COLO668 (cell line): Measurements from ENCODE around the gene DISC1.
"Not testable (repeated sequence)": the region's sequence is repeated elsewhere in the genome, so short reads cannot be mapped to it uniquely, and the experiment has no call there.

Source experiments
- DNase-seq: peaks from one replicate; lab custom pipeline; 2025; ENCODE audit not compliant: unreplicated experiment; lab: John Stamatoyannopoulos, UW

The DISC1 gene

DNA sequence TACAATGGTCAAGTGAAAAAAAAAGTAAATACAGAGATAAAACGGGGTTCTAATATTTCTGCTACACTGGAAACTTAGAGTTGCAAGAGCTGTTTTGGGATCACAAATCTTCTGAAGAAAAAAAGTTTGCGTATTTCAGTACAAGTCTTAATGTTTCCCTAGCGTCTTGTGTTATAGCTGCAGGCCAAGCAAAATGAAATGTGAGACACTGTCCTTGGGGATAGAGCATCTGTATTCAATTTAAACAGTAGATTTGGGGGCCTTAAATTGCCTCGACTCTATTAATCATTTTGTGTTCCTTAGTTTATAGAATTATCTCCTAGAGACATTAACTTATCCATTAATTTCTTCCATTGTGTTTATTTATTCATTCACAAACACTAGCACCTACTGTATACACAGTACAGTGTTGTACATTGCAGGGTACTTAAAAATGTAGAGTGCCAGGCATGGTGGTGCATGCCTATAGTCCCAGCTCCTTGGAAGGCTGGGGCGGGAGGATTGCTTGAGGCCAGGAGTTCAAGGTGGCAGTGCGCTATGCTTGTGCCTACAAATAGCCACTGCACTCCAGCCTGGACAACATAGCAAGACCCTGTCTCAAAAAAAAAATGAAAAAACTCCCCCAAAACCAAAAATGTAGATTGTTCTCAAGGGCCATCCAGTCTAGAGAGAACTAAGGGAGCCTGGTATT is 7.9 kb downstream of the DISC1 start:
- no peak for DNase-seq

- peak; percentile 15 for DNase-seq
Observed at GRCh38 chr1:231636157-231636556, 9.6 kb downstream of the DISC1 start.

- not testable (repeated sequence) for DNase-seq
Observed at GRCh38 chr1:231636922-231637321, 10.3 kb downstream of the DISC1 start.

DNA sequence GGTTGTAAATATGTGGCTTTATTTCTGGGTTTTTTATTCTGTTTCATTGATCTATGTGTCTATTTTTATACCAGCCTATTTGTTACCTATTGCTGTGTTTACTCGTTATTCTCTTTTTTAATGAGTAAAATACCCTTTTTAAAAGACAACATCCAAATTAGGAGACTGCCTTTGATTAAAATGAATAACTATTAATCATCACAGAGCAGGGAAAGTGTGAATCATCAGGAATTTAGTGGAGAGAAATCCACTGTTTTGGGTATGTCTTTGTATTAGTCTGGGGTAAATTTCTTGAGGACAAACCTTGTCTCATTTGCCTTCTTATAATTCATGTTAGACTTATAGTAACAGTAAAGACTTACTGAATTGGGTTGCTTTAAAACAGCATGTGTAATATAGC is 12.1 kb downstream of the DISC1 start:
- DNase-seq: no peak

DNA sequence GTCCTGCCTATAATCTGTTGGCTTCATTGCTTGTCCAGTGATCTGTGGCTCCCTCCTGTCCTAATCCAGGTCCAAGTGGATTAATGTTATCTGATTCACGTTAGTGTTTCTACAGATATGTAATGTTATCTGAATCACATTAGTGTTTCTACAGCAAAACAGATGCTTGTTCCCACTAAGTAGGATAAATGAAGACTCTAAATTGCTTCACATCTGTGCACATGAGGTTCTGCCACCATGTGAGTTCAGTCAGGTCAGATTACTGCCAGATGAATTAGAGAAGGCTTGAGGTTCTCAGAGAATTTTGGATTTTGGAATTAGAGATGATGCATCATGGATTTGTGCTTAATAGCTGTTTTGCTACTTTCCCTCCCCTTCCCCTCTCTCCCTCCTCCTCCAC is 13.2 kb downstream of the DISC1 start:
- DNase-seq: no peak

DNA sequence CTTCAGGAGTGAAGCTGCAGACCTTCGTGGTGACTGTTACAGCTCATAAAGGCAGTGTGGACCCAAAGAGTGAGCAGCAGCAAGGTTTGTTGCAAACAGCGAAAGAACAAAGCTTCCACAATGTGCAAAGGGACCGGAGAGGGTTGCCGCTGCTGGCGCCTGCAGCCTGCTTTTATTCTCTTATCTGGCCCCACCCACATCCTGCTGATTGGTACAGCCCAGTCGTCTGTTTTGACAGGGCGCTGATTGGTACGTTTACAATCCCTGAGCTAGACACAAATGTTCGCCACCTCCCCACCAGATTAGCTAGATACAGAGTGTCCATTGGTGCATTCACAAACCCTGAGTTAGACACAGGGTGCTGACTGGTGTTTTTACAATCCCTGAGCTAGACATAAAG is 14.9 kb downstream of the DISC1 start:
- DNase-seq: not testable (repeated sequence)

- not testable (repeated sequence) for DNase-seq
Observed at GRCh38 chr1:231642061-231642460, 15.5 kb downstream of the DISC1 start.

GRCh38 chr1:231642618-231643017 is 16.0 kb downstream of the DISC1 start:
- no peak for DNase-seq

DNA sequence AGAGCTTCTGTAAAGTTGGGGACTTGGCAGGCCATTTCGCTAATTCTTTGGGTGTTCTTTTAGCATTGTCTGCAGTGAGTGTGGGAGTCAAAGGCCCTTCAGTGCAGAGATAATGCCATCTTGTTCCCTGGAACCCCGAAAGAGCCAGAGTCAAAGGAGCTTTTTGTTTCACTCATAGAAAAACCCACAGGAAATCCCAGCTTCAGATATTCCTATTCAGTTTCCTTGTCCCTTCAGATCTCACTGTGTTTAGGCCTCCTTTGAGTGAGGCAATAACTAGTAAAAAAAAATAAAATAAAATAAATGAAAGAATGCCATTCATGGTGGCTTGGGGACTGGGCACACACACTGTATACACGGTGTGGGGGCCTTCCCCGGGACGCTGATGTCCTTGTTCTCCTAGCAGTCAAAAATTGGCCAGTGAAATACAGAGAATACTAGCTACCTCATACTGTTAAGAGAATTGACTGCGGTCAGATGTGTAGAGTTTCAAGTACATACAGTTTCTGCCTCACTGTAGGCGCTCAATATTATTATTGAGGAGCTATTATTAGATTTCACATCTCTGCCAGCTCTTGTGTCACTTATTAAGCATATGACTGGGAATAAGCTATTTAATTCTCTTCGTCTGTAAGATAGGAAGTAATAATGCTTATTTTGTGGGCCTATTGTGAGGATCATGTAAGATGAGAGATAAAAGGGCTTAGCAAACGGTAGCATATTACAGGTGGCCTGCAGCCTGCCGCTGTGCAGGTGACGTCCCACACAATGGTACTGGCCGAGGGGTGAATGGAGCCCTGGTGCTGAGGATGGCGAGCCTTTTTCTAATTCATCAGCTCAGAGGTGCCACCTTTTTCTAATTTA is 16.7 kb downstream of the DISC1 start:
- no peak for DNase-seq

DNA sequence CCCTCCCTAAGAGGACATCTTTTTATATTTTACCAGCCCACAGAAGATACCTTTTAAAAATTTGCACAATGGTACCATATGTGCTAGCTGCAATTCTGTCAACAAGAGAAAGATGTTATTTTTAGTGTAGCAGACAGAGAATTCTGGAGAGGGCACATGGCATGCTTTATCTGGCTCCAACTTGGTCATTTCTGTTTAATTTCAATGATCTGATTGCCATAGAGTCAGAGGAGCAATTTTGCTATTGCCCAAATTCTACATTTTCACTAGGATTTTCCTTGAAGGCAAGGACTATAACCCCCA is 17.3 kb downstream of the DISC1 start:
- DNase-seq: no peak

DNA sequence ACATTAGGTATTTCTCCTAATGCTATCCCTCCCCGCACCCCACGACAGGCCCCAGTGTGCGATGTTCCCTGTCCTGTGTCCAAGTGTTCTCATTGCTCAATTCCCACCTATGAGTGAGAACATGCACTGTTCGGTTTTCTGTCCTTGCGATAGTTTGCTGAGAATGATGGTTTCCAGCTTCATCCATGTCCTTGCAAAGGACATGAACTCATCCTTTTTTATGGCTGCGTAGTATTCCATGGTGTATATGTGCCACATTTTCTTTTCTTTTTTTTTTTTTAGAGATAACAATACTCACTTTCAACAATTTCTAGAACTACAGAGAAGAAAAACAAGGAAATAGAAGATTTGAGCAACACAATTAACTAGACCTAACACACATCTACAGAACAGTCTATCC is 19.0 kb downstream of the DISC1 start:
- not testable (repeated sequence) for DNase-seq

DNA sequence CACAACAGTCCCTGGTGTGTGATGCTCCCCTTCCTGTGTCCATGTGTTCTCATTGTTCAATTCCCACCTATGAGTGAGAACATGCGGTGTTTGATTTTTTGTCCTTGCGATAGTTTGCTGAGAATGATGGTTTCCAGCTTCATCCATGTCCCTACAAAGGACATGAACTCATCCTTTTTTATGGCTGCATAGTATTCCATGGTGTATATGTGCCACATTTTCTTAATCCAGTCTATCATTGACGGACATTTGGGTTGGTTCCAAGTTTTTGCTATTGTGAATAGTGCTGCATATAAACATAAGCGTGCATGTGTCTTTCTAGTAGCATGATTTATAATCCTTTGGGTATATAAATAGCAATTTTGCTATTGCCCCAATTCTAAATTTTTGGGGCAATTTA is 19.6 kb downstream of the DISC1 start:
- DNase-seq: not testable (repeated sequence)

GRCh38 chr1:231651621-231652260 is 25.2 kb downstream of the DISC1 start:
- peak; percentile 45 for DNase-seq

GRCh38 chr1:231653632-231654031 is 27.0 kb downstream of the DISC1 start:
- DNase-seq: no peak

DNA sequence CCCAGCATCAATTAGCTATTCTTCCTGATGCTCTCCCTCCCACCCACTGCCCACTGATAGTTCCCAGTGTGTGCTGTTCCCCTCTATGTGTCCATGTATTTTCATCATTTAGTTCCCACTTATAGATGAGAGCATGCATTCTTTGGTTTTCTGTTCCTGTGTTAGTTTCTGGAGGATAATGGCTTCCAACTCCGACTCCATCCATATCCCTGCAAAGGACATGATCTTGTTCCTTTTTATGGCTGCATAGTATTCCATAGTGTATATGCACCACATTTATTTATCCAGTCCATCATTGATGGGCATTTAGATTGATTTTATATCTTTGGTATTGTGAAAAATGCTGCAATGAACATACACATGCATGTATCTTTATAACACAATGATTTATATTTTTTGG is 30.2 kb downstream of the DISC1 start:
- no peak for DNase-seq

GRCh38 chr1:231658223-231658622 is 31.6 kb downstream of the DISC1 start:
- DNase-seq: not testable (repeated sequence)

- no peak for DNase-seq
Observed at GRCh38 chr1:231660198-231660597, 33.6 kb downstream of the DISC1 start.

DNA sequence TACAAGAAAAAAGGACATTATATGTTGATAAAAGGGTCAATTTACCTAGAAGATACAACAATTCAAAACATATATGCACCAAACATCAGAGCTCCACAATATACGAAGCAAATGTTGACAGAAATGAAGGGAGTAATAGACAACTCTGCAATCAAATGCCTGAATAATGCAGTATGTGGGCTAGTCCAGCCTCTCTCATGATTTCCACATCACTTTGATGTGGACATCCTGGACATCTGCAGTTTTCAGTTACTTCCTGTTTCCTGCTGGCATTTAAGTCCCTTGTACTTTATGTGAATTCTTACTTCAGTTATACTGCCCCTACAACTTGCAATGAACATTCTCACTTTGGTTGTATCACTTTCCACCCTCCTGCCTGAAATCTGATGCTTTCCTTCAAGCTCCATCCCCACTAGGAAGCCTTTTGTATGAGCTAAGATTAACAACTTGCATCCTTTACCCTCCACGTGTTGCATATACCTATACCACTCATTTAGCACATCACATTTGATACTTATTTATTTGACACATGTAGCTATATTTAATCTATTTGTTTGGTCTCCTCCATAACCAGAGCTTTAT is 36.7 kb downstream of the DISC1 start:
- DNase-seq: no peak

- no peak for DNase-seq
Observed at GRCh38 chr1:231665101-231665500, 38.5 kb downstream of the DISC1 start.

DNA sequence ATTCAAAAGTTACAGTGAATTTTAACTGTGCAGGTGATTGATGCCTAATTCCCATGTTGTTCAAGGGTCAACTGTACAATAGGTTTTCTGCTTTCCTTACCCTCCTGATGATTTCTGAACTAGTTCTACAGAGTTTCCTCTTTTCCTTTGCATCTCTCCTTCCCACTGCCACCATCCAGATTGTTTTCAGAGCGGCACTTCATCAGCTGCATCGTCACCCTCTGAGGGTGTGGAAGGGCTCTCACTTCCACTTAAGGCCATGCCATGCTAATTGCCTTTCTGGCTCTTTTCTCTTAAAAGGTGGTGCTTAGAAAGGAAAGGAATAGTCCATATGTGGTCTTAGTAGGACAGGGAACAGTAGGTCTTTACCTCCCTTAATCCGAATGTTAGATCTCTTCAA is 39.1 kb downstream of the DISC1 start:
- no peak for DNase-seq

DNA sequence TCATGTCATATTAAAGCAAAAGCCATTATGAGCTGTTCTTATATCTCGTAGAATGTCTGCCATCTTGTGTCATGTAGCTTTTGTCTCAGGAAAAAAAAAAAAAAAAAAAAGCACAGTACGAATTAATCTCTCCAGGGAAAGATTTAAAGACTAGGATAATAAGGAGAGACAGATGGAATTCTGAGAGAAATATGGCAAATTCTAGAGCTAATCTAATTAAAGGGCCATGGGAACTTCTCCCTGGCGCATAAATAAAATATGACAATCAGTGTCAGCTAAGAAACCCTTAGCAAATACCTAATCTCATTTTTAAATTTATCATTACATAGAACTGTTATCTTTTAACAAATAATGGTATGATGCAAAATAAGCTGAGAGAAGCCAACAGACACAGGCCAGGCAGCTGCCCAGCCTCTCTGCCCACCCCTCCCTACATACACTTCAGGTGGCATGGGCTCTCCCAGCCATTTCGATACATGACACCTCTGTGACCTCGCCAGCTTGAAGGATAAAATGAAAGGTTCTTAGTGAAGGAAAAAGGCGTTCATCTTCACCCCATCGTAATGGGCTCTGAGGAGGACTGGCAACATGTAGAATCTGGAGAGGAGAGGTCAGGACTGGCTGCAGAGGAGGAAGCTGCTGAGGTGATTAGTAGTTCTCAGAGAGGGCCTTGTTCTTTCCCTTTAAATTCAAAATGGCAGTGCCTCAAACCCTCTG is 39.8 kb downstream of the DISC1 start:
- DNase-seq: no peak
